Raji (cell line): ENCODE measurements around the gene RASAL2.

ENCODE experiments used
- POLR2A ChIP-seq: IDR thresholded peaks from 2 replicates; pipeline ENCODE4 v1.6.1; 2011; ENCODE audit warnings: low read depth, low read length, control low read depth; ENCODE audit not compliant: insufficient read depth

Gene RASAL2

DNA sequence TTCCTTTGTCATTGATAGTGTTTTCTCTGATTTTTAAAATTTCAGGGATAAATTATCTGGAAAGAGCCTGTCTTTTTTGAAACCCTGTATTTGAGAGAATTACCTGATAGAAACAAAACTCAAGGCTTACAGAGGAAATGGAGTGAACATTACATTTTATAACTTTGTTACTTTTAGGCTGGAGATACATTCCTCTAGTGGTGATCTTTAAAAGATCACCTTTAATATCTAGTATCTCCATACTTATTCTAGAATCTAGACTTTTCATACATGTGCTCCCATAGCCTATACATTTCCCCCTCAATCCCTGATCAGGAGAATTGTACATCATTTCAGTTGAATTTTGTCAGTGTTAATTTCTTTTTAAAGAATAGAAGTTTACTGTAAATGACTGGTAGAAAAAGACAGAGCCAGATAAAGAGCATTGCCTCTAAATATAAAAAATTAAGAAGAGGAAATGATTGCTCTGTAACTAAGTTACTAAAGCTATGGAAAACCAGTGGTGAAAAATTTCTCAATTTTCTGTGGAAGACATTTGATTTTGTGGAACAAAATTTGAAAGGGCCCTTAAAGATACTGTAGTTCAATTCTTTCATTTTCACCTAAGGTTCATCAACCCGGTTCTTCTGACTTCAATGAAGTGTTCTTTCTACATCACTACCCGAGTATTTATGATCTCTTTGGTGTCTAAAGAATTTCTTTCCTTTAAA is 33.7 kb downstream of the RASAL2 start:
- TF ChIP-seq POLR2A = no peak

DNA sequence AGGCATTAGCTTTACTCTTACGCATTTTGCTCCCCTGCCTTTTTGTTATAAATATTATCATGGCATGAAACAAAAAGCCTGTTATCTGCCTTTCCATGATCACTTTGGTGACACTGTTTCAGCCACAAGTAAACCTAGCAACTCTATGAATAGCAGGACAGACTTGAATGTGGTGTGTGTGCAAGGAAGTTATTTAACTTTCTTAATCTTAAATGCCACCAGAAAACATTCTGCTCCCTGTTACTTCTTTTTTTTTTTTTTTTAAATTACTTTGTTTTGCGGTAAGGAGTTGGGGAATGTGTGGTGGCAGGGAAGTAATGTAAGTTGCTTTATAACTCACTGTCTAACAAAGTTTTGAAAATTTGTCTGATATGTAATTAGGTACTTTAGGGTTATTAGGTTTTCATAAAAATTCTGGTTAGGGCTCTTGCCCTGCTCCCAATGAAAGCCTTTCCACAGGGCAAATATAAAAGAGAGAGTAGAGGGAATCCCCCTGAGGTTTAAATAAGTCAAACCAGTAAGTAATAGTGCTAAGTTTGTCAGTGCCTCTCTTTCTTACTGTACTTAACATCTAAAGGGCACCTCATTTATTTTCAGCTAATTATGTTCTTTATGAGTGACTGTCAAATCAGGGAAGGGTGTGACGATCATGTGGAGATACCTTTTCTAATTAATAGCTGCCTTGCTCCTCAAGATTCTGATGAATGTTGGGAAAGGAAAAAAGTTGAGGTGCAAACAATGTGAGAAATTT is 39.5 kb downstream of the RASAL2 start:
- no peak for TF ChIP-seq POLR2A

DNA sequence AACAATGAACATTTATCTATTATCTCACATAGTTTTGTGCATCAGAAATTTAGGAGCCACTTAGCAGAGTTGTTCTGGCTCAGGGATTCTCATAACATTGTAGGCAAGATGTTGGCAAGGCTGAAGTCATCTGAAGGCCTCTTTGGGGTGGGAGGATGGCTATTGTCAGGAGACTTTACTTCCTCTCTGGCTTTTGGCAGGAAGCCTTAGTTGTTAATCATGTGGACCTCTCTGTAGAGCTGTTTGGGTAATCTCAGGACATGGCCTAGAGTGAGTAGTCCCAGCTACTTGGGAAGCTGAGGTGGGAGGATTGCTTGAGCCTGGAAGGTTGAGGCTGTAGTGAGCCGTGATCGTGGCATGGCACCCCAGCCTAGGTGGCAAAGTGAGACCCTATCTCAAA is 40.2 kb downstream of the RASAL2 start:
- no peak for TF ChIP-seq POLR2A

DNA sequence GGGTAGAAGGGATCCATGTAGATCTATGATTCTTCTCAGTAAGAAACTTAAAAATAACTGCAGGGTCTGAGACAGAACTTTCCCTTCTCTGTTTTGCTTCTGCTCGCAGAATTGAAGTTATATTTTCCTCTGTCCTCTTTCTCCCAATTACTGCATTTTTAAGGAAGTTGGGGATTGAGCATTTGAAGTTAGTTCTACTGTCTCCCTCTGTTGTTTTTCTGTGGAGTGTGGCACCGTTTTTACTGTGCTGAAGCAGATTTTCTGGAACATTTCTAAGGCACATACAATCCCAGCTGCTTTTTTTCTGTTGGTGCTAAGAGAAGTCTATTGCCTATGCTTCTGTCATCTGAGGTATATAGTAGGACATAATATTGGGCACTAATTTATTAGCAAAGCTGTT is 43.3 kb downstream of the RASAL2 start:
- TF ChIP-seq POLR2A = no peak

DNA sequence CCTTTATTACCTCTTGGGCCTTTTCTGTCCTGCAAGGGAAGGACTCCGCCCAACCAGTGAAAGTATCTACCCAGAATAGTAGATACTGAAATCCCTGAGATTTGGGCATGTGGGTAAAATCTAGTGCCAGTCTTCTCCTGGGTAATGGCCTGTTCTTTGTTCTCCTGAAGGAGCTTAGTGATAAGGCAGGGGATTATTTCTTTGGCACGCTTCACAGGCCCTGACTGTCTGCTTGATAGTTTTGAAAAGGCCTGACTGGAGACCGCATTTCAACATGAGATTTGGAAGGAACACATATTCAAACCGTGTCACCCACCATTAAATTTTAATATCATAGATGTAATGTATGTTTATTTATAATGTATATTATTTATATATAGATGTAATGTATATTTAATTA is 48.9 kb downstream of the RASAL2 start:
- no peak for TF ChIP-seq POLR2A

DNA sequence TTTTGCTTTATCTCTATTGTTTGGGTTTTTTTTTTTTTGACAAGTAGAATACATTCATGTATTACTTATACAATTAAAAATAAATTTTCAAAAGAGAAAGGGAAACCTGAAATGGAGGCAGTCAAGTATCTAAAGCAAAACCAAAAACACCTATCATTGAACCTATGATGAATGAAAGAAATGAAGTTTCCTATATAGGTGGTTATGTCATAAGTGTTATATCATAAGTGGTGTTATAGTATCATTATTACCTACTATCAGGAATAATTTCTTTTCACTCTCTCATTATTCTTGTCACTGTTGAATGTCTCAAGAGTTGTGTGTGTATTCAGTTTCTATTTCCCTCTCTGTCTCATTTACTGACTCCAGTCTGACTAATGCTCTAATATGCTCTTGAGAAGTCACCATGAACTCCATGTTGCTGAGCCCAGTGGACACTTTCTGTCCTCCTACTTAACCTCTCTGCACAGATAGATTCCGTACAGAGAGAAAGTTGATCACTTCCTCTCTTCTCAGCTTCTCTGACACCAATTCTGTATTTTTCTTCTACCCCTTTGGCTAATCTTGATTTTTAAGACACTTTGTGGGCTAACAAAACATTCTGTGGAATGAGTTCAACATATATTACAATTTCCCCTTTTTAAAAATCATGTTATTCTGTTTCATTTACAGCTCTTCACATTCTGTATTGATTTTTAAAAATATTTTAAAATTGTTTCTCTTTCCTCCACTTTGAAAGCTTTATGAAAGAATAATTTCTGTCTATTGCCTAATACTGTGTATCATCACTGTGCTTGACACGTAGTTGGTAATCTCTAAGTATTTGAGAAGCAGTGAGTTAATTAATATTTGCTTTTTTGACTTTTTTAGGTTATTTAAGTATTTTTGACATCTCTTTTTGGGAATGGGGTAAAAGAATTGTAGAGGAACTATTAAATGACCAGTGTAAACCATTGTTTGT is 50.1 kb downstream of the RASAL2 start:
- TF ChIP-seq POLR2A = no peak

DNA sequence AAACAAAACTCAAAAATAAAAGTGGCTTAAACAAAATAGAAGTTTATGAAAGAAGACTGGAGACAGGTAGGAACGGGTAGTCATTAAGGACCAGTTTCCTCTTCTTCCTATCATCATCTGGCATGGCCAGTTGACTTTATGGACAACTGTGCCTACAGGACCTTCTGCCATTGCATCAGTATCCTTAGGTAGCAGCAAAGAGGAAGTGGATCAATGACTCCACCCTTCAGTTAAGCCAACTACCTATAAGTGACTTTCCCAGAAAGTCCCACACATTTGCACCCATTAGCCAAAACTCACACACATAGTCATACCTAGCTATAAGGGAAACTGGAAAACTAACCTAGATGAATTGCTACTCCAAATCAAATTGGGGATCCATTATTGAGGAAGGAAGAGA is 51.7 kb downstream of the RASAL2 start:
- no peak for TF ChIP-seq POLR2A

DNA sequence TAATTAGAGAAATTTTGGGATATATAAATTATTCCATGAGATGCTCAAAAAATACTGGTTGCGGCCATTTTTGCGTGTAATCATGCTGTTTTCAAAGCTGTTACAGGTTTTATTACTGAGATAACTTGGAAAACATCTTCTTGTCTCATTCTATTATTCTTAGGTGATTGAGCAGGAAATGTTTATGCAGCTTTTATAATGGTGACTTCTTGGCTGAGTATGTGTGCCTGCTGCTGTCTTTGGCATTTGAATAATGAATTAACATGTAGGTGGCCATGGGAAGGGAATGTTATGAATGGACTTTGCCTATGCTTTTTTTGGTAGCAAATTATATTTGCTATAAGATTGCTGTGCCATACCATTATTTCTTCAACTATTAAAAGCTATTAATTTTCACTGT is 52.5 kb downstream of the RASAL2 start:
- no peak for TF ChIP-seq POLR2A

DNA sequence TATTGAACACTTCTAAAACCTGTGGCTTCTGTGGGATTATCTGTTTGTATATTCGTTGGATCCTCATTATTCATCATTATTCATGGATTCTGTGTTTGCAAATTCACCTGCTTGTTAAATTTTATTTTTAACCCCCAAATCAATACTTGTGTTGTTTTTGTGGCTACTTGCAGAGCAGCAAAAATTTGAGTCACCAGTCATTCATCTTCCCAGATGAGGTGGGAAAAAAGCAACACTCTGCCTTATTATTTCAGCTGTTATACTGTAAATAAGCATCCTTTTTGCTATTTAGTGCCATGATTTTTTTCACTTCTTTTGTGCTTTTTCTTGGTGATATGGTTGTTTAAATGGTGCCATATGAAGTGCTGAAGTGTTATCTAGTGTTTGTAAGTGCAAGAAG is 56.7 kb downstream of the RASAL2 start:
- no peak for TF ChIP-seq POLR2A

DNA sequence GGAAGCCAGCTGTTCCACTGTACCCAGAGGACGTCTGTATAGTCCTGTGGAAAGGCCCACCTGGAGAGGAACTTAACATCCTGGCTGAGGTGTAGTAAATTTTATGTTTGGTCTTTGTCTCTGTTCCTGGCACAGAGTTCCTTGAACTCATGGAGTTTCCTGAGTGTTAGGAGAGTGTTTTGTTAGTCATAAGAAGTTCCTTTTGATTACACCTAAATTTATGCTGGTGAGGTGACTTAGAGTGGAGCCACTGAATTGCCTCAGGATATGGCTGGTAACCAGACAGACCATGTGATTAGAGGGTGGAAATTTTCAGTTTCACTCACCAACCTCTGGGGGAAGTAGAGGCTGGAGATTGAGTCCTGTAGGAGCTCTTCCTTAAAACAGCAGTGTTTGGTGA is 57.9 kb downstream of the RASAL2 start:
- TF ChIP-seq POLR2A = no peak

DNA sequence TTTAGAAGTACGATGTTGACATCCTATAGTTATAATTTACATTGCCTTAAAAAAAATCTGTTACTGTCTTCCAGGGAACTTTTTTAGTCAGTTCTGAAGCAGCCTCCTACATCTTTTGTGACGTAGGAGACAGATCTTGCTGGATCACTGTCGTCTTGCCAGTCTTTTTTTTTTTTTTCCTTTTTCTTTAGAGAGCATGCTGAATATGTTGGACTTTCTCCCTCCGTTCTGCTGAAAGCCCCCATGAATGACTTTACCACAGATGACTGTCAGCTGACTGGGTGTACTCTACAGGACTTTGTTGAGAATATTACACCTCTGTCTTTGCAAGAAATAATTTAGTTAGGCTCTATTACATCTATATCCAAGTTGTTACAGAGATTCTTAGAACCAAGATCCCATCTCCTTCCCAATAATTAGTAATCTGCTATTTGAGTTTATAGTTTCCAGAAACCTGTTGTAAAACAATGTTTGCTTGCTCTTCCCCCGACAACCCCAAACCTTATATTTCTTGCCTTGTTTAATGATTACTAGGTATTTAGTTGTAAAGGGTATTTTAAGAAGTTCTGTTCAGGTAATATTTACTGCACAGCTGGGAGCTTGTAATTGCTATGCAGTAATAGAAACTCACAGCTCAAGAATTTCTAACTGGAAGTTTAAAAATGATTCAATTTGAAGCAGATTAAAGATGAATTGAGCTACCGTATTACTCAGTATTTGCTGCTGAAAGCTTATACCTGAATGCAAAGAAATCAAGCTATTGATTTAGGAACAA is 61.8 kb downstream of the RASAL2 start:
- TF ChIP-seq POLR2A = no peak

DNA sequence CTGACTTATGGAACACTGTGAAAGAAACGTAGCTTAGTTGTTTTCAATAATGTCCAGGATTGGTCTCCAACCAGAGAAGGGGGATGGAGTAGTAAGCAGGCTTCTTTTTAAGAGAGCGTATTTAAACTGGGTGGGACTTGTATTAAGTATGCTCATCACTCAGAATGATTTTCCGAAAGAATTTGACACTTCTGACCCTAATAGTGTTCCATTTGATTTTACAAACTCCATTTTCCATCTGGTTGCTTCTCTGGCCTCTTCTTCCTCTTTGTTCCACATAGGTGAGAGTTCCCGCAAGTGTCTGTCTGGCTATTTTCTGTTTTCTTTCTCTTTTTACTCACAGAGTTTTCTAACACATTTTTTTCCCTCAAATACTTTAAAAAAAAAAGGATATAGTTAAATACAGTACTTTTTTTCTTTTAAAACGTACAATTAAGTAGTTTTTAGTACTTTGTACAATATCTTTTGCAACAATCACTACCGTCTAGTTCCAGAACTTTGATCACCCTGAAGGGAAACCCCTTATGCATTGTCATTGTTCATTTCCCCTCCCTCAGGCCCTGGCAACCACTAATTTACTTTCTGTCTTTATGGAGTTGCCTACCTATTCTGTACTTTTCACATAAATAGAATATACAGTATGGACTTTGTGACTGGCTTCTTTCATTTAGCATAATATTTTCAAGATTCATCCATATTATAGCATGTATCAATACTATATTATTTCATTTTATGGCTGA is 67.0 kb downstream of the RASAL2 start:
- TF ChIP-seq POLR2A = no peak

DNA sequence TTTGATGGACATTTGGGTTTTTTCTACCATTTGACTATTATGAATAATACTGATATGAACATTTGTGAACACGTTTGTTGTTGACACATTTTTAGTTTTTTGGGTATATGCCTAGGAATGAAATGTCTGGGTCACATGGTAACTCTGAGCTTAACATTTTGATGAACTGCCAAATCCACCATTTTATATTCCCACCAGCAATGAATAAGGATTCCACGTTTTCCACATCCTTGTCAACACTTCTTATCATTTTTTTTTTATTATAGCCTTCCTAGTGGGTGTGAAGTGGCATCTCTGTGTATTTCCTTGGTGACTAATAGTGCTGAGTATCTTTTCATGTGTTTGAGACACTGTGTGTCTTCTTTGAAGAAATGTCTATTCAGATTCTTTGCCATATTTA is 67.6 kb downstream of the RASAL2 start:
- TF ChIP-seq POLR2A = no peak

DNA sequence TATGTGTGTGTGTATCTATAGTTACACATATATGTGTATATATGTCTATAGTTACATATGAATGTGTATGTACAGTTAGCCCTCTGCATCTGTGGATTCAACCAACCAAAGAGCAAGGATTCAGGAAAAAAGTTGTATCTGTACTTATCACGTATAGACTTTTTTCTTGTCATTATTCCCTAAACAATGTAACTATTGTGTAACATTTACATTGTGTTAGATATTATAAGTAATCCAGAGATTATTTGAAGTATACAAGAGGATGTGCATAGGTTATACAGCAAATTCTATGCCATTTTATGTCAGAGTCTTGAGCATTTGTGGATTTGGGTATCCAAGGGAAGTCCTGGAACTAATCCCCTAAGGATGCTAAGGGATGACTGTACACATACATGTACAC is 71.3 kb downstream of the RASAL2 start:
- TF ChIP-seq POLR2A = no peak
